Activated T-cell treated with anti-CD3 and anti-CD28 coated beads, Interleukin-2, amount 50 U/mL, for 4 hours (primary cell): ENCODE data around the gene CIAO3. TPM values are rescaled to one million over a fixed set of nuclear protein-coding genes. Genes with fewer than 3 reads are reported as not detected.
"Not testable (repeated sequence)": the region's sequence is repeated elsewhere in the genome, so short reads cannot be mapped to it uniquely, and the experiment has no call there.

Experiments used
- ATAC-seq, 2 donors: fragments of 200-7000 bp; cut with Tn5 transposase; one replicate each; pipeline ENCODE4 v1.10.0; 2021
- DNase-seq: peaks from one replicate; pipeline ENCODE4 v3.0.0-alpha.2; 2020
- H3K27me3 Mint-ChIP-seq: one replicate; pipeline ENCODE4 v1.8.0; 2021; ENCODE audit warnings: low read depth, mixed read lengths
- H3K36me3 Mint-ChIP-seq: one replicate; pipeline ENCODE4 v1.8.0; 2022; ENCODE audit warnings: mixed read lengths; ENCODE audit not compliant: insufficient read depth
- H3K4me1 Mint-ChIP-seq: one replicate; pipeline ENCODE4 v1.8.0; 2021; ENCODE audit warnings: low read depth, mixed read lengths
- H3K4me3 Mint-ChIP-seq: one replicate; pipeline ENCODE4 v1.8.0; 2021; ENCODE audit warnings: mild to moderate bottlenecking, moderate library complexity, mixed read lengths
- H3K9me3 Mint-ChIP-seq: one replicate; pipeline ENCODE4 v1.8.0; 2021; ENCODE audit warnings: mixed read lengths
- total RNA-seq, 3 donors: library from RNA; stranded (reverse); gene quantifications; one replicate each; pipeline ENCODE4 v1.2.1, GENCODE V29; 2021

CIAO3 gene
- total RNA-seq, 3 donors from 2014 or later, result 30.1 to 39.5 (median 34.8) TPM

- ATAC-seq (no peak), DNase-seq (no peak)
- Mint-ChIP-seq H3K4me1 (no peaks in the 10 kb centered on the region), H3K9me3 (no peaks in the 10 kb centered on the region), H3K27me3 (peaks cover 2% of the 10 kb centered on the region), H3K36me3 (no peaks in the 10 kb centered on the region), H3K4me3 (no peak overlapping the region)
Observed at GRCh38 chr16:759110-759910, 18.5 kb upstream of the CIAO3 start.

GRCh38 chr16:756428-756827 is 15.6 kb upstream of the CIAO3 start:
- DNase-seq, result no peak
- no peaks in the 10 kb centered on the region for H3K36me3 Mint-ChIP-seq
- no peak overlapping the region for H3K4me3 Mint-ChIP-seq
- peak; percentile 37 to 43 for ATAC-seq
- no peaks in the 10 kb centered on the region for H3K9me3 Mint-ChIP-seq
- peaks cover 2% of the 10 kb centered on the region for H3K27me3 Mint-ChIP-seq
- no peaks in the 10 kb centered on the region for H3K4me1 Mint-ChIP-seq

GRCh38 chr16:754656-755055 is 13.9 kb upstream of the CIAO3 start:
- DNase-seq (no peak), ATAC-seq (no peak)

DNA sequence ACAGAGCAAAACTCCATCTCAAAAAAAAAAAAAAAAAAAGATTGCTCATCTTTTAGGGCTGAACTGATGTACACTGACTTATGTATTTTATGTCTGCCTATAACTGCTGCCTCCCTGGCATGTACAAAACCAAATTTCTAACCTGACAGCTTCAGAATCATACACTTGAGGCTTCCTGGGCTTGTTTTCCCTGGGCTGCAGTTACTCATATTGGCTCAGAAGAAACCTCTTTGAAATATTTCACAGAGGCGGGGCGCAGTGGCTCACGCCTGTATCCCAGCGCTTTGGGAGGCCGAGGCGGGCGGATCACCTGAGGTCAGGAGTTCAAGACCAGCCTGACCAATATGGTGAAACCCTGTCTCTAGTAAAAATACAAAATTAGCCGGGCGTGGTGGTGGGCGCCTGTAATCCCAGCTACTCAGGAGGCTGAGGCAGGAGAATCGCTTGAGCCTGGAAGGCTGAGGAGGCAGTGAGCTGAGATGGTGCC is 13.4 kb upstream of the CIAO3 start:
- ATAC-seq, DNase-seq, H3K36me3 Mint-ChIP-seq, H3K4me1 Mint-ChIP-seq, H3K27me3 Mint-ChIP-seq, H3K9me3 Mint-ChIP-seq, H3K4me3 Mint-ChIP-seq: not testable (repeated sequence)

More at GRCh38 chr16:754656-755055, 13.9 kb upstream of the CIAO3 start:
- Mint-ChIP-seq H3K27me3 (peaks cover 2% of the 10 kb centered on the region), H3K4me3 (no peak overlapping the region), H3K36me3 (no peaks in the 10 kb centered on the region), H3K9me3 (no peaks in the 10 kb centered on the region), H3K4me1 (no peaks in the 10 kb centered on the region)

DNA sequence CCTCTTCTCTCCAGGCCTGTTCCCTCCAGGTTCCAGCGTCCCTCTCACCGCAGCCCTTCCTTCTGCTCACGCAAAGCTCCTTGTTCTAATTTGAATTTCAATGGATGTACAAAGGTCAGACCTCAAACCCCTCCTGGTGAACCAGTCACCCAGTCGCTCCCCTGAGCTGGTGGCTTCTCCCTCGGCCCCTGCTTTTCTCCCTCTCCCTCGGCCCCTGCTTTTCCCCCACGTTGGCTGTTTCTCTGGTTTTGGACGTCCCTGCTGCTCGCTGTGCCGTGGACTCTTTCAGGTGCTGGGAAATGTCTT is 11.2 kb upstream of the CIAO3 start:
- no peaks in the 10 kb centered on the region for H3K36me3 Mint-ChIP-seq
- ATAC-seq, result no peak
- H3K9me3 Mint-ChIP-seq, result no peaks in the 10 kb centered on the region
- DNase-seq, result no peak
- no peak overlapping the region for H3K4me3 Mint-ChIP-seq
- no peaks in the 10 kb centered on the region for H3K4me1 Mint-ChIP-seq
- no peaks in the 10 kb centered on the region for H3K27me3 Mint-ChIP-seq

GRCh38 chr16:751152-752006 is 10.6 kb upstream of the CIAO3 start:
- no peaks in the 10 kb centered on the region for H3K4me1 Mint-ChIP-seq
- DNase-seq, result no peak
- H3K9me3 Mint-ChIP-seq, result no peaks in the 10 kb centered on the region
- H3K36me3 Mint-ChIP-seq, result no peaks in the 10 kb centered on the region
- no peaks in the 10 kb centered on the region for H3K27me3 Mint-ChIP-seq
- ATAC-seq, result no peak
- no peak overlapping the region for H3K4me3 Mint-ChIP-seq

GRCh38 chr16:750485-750884 is 9.7 kb upstream of the CIAO3 start:
- ATAC-seq, result no peak
- H3K4me3 Mint-ChIP-seq, result no peak overlapping the region
- no peaks in the 10 kb centered on the region for H3K4me1 Mint-ChIP-seq
- no peaks in the 10 kb centered on the region for H3K36me3 Mint-ChIP-seq
- no peaks in the 10 kb centered on the region for H3K9me3 Mint-ChIP-seq
- no peaks in the 10 kb centered on the region for H3K27me3 Mint-ChIP-seq
- no peak for DNase-seq

DNA sequence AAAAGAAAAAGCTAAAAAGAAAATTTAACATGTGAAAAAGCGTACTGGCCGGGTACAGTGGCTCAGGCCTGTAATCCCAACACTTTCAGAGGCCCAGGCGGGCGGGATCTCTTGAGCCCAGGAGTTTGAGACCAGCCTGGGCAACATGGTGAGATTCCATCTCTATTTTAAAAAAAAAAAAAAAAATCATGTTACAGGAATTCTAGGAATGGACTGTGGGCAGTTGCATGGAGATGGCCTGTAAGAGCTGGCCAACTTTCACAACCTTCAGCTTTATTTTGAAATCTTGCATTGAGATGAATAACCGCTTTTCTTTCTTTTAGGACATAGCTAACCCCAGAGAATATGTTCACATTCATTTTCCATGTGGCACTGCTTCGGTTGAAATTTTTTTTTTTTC is 8.2 kb upstream of the CIAO3 start:
- no peaks in the 10 kb centered on the region for H3K9me3 Mint-ChIP-seq
- DNase-seq (no peak), ATAC-seq (no peak)
- no peaks in the 10 kb centered on the region for H3K4me1 Mint-ChIP-seq
- H3K36me3 Mint-ChIP-seq, result no peaks in the 10 kb centered on the region
- no peak overlapping the region for H3K4me3 Mint-ChIP-seq
- no peaks in the 10 kb centered on the region for H3K27me3 Mint-ChIP-seq

DNA sequence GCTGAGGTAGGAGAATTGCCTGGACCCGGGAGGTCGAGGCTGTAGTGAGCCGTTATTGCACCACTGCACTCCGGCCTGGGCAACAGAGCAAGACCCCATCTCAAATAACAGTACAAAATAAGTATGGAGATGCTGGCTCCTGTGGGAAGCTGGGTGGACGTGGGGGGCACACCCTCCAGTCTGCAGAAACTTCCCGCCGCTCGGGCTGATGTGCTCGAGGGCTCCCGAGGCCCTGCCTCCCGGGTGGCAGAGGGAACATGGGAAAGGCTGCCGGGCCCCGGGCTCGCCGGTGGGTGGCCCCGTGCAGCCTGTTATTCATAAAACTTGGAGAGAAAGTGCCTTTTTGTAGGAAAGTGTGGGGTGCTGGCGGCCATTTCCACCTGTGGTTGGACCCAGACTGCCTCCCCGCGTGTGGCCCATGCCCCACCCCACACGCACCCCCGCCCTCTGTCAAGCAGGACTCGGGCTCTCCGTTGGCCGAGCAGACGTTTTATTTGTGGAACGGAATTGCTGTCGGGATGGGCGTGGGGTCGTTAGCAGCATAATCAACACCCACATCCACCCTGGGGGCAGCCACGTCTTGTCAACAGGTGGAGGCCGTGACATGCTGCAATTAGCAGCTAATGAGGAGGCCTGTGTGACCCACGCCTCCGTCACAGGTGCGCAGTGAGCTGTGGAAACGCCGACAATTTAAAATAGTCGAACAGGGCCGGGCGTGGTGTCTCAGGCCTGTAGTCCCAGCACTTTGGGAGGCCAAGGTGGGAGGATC is 7.4 kb upstream of the CIAO3 start:
- DNase-seq (no peak), ATAC-seq (no peak)
- no peaks in the 10 kb centered on the region for H3K9me3 Mint-ChIP-seq

GRCh38 chr16:746637-747036 is 5.8 kb upstream of the CIAO3 start:
- no peaks in the 10 kb centered on the region for H3K36me3 Mint-ChIP-seq
- no peaks in the 10 kb centered on the region for H3K9me3 Mint-ChIP-seq

More for the DNA sequence above, 7.4 kb upstream of the CIAO3 start:
- H3K36me3 Mint-ChIP-seq, result no peaks in the 10 kb centered on the region
- no peak overlapping the region for H3K4me3 Mint-ChIP-seq
- H3K4me1 Mint-ChIP-seq, result no peaks in the 10 kb centered on the region
- H3K27me3 Mint-ChIP-seq, result no peaks in the 10 kb centered on the region

GRCh38 chr16:745739-746138 is 4.9 kb upstream of the CIAO3 start:
- no peak for ATAC-seq
- Mint-ChIP-seq H3K9me3 (no peaks in the 10 kb centered on the region), H3K4me3 (no peak overlapping the region), H3K4me1 (peaks cover 1% of the 10 kb centered on the region), H3K27me3 (no peaks in the 10 kb centered on the region), H3K36me3 (no peaks in the 10 kb centered on the region)
- no peak for DNase-seq

More at GRCh38 chr16:746637-747036, 5.8 kb upstream of the CIAO3 start:
- no peak for ATAC-seq
- Mint-ChIP-seq H3K4me3 (no peak overlapping the region), H3K4me1 (no peaks in the 10 kb centered on the region), H3K27me3 (no peaks in the 10 kb centered on the region)
- DNase-seq, result no peak

- Mint-ChIP-seq H3K4me3 (no peak overlapping the region), H3K36me3 (peaks cover 2% of the 10 kb centered on the region), H3K9me3 (no peaks in the 10 kb centered on the region), H3K27me3 (no peaks in the 10 kb centered on the region), H3K4me1 (peaks cover 13% of the 10 kb centered on the region)
- no peak for ATAC-seq
- no peak for DNase-seq
Observed at GRCh38 chr16:743794-744500, 3.1 kb upstream of the CIAO3 start.

GRCh38 chr16:742894-743293 is 2.1 kb upstream of the CIAO3 start:
- peaks cover 13% of the 10 kb centered on the region for H3K4me1 Mint-ChIP-seq
- not testable (repeated sequence) for H3K9me3 Mint-ChIP-seq

More at GRCh38 chr16:742894-743293, 2.1 kb upstream of the CIAO3 start:
- H3K27me3 Mint-ChIP-seq, ATAC-seq, DNase-seq, H3K4me3 Mint-ChIP-seq, H3K36me3 Mint-ChIP-seq: not testable (repeated sequence)
